ENCODE data around the gene MOB3B.

- TF ChIP-seq, protein P1, sequence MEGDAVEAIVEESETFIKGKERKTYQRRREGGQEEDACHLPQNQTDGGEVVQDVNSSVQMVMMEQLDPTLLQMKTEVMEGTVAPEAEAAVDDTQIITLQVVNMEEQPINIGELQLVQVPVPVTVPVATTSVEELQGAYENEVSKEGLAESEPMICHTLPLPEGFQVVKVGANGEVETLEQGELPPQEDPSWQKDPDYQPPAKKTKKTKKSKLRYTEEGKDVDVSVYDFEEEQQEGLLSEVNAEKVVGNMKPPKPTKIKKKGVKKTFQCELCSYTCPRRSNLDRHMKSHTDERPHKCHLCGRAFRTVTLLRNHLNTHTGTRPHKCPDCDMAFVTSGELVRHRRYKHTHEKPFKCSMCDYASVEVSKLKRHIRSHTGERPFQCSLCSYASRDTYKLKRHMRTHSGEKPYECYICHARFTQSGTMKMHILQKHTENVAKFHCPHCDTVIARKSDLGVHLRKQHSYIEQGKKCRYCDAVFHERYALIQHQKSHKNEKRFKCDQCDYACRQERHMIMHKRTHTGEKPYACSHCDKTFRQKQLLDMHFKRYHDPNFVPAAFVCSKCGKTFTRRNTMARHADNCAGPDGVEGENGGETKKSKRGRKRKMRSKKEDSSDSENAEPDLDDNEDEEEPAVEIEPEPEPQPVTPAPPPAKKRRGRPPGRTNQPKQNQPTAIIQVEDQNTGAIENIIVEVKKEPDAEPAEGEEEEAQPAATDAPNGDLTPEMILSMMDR (IDR thresholded peaks at IDR 0.05), result no peak
- TF ChIP-seq PHF8 (IDR thresholded peaks at IDR 0.05; ENCODE audit: borderline replicate concordance, low read depth) (no peak), PBX3 (IDR thresholded peaks at IDR 0.05) (no peak), CBX2 (IDR thresholded peaks at IDR 0.05; ENCODE audit: borderline replicate concordance, low read depth) (no peak), RAD21 (conservative IDR thresholded peaks at IDR 0.05 in 1 of 2, IDR thresholded peaks at IDR 0.05 in 1 of 2) (no peak), POLR2A (IDR thresholded peaks at IDR 0.05; ENCODE audit: low read length) (no peak)
- TF ChIP-seq, protein P2, sequence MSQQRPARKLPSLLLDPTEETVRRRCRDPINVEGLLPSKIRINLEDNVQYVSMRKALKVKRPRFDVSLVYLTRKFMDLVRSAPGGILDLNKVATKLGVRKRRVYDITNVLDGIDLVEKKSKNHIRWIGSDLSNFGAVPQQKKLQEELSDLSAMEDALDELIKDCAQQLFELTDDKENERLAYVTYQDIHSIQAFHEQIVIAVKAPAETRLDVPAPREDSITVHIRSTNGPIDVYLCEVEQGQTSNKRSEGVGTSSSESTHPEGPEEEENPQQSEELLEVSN (IDR thresholded peaks at IDR 0.05; ENCODE audit: borderline replicate concordance, low read depth), result no peak
- TF ChIP-seq, protein P3, sequence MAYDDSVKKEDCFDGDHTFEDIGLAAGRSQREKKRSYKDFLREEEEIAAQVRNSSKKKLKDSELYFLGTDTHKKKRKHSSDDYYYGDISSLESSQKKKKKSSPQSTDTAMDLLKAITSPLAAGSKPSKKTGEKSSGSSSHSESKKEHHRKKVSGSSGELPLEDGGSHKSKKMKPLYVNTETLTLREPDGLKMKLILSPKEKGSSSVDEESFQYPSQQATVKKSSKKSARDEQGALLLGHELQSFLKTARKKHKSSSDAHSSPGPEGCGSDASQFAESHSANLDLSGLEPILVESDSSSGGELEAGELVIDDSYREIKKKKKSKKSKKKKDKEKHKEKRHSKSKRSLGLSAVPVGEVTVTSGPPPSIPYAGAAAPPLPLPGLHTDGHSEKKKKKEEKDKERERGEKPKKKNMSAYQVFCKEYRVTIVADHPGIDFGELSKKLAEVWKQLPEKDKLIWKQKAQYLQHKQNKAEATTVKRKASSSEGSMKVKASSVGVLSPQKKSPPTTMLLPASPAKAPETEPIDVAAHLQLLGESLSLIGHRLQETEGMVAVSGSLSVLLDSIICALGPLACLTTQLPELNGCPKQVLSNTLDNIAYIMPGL (CRISPR knock-in tag; IDR thresholded peaks at IDR 0.05; ENCODE audit: borderline replicate concordance), result no peak
Observed at GRCh38 chr9:27533311-27533710, 3.7 kb upstream of the MOB3B start.
